WTC11 (cell line): ENCODE measurements around the gene DHX58. TPM values are rescaled to one million over a fixed set of nuclear protein-coding genes. Genes with fewer than 3 reads are reported as not detected.

Experiments
- ATAC-seq: fragments of 200-7000 bp; cut with Tn5 transposase; 2 replicates; pipeline ENCODE4 v1.10.0; 2021; ENCODE audit warnings: mild to moderate bottlenecking, moderate library complexity
- CTCF ChIA-PET: fragments of 300-600 bp; sonication (Branson Sonifier 250); formaldehyde crosslinking; loops from one replicate; lab custom pipeline; 2021; ENCODE audit warnings: antibody characterized with exemption; lab: Charles Lee
- POLR2A ChIA-PET: fragments of 350-600 bp; sonication (Branson Sonifier 250); formaldehyde crosslinking; loops from one replicate; lab custom pipeline; 2021; ENCODE audit warnings: antibody characterized with exemption; lab: Charles Lee
- DNase-seq: peaks from one replicate; pipeline ENCODE4 v3.0.0; 2021; ENCODE audit warnings: low spot score
- H3K27ac Mint-ChIP-seq: 2 replicates; pipeline ENCODE4 v1.8.0; 2021; ENCODE audit warnings: mixed read lengths
- H3K27me3 Mint-ChIP-seq: 2 replicates; pipeline ENCODE4 v1.8.0; 2021; ENCODE audit warnings: low read depth, mild to moderate bottlenecking, moderate library complexity, mixed read lengths
- H3K36me3 Mint-ChIP-seq: 2 replicates; pipeline ENCODE4 v1.8.0; 2021; ENCODE audit warnings: mixed read lengths
- H3K4me1 Mint-ChIP-seq: 2 replicates; pipeline ENCODE4 v1.8.0; 2022; ENCODE audit warnings: mixed read lengths
- H3K4me3 Mint-ChIP-seq: 2 replicates; pipeline ENCODE4 v1.8.0; 2021; ENCODE audit warnings: mild to moderate bottlenecking, moderate library complexity, mixed read lengths
- H3K9me3 Mint-ChIP-seq: 2 replicates; pipeline ENCODE4 v1.8.0; 2021; ENCODE audit warnings: mixed read lengths
- ATF2 ChIP-seq: sonication (generic); formaldehyde crosslinking; IDR thresholded peaks from 2 replicates; pipeline ENCODE4 v1.8.1; 2022; ENCODE audit warnings: low read depth, missing genetic modification reagents, borderline replicate concordance
- ATF6 ChIP-seq: sonication (generic); formaldehyde crosslinking; IDR thresholded peaks from 2 replicates; pipeline ENCODE4 v1.8.1; 2023; ENCODE audit warnings: mild to moderate bottlenecking, missing genetic modification reagents
- CBFB ChIP-seq: sonication (generic); formaldehyde crosslinking; IDR thresholded peaks from 2 replicates; pipeline ENCODE4 v1.8.1; 2022; ENCODE audit warnings: mild to moderate bottlenecking, low read depth, missing genetic modification reagents
- CTCF ChIP-seq: fragments of 200-600 bp; IDR thresholded peaks from 2 replicates; pipeline ENCODE4 v1.8.0; 2022; ENCODE audit warnings: antibody characterized with exemption
- E2F4 ChIP-seq: sonication (generic); formaldehyde crosslinking; IDR thresholded peaks from 2 replicates; pipeline ENCODE4 v1.8.1; 2022; ENCODE audit warnings: low read depth, mild to moderate bottlenecking, moderate library complexity, missing genetic modification reagents, borderline replicate concordance
- ELF4 ChIP-seq: sonication (generic); formaldehyde crosslinking; IDR thresholded peaks from 2 replicates; pipeline ENCODE4 v1.8.1; 2022; ENCODE audit warnings: low read depth, mild to moderate bottlenecking, moderate library complexity, missing genetic modification reagents
- EMX1 ChIP-seq: fragments of 250-450 bp; sonication (Bioruptor Pico); IDR thresholded peaks from 2 replicates; pipeline ENCODE4 v1.8.0; 2021; ENCODE audit warnings: mild to moderate bottlenecking
- FOXK1 ChIP-seq: sonication (generic); formaldehyde crosslinking; IDR thresholded peaks from 2 replicates; pipeline ENCODE4 v1.8.0; 2022; ENCODE audit warnings: mild to moderate bottlenecking, moderate library complexity, missing genetic modification reagents
- IRF1 ChIP-seq: sonication (generic); formaldehyde crosslinking; IDR thresholded peaks from 2 replicates; pipeline ENCODE4 v1.8.0; 2023; ENCODE audit warnings: missing genetic modification reagents
- IRF2 ChIP-seq: sonication (generic); formaldehyde crosslinking; IDR thresholded peaks from 2 replicates; pipeline ENCODE4 v1.8.0; 2022; ENCODE audit warnings: low read depth, missing genetic modification reagents, borderline replicate concordance
- JUN ChIP-seq: sonication (generic); formaldehyde crosslinking; IDR thresholded peaks from 2 replicates; pipeline ENCODE4 v1.8.0; 2023; ENCODE audit warnings: mild to moderate bottlenecking, missing genetic modification reagents
- STAT6 ChIP-seq: sonication (generic); formaldehyde crosslinking; conservative IDR thresholded peaks from 2 replicates; pipeline ENCODE4 v1.8.1; 2023; ENCODE audit warnings: mild to moderate bottlenecking, low read depth, missing genetic modification reagents, moderate library complexity
- TEAD4 ChIP-seq: sonication (generic); formaldehyde crosslinking; IDR thresholded peaks from 2 replicates; pipeline ENCODE4 v1.8.0; 2022; ENCODE audit warnings: mild to moderate bottlenecking, missing genetic modification reagents
- USF2 ChIP-seq: sonication (generic); formaldehyde crosslinking; IDR thresholded peaks from 2 replicates; pipeline ENCODE4 v1.8.1; 2023; ENCODE audit warnings: mild to moderate bottlenecking, missing genetic modification reagents, moderate library complexity
- ZNF425 ChIP-seq: fragments of 250-450 bp; sonication (Bioruptor Pico); conservative IDR thresholded peaks from 2 replicates; pipeline ENCODE4 v1.9.0; 2021; ENCODE audit warnings: mild to moderate bottlenecking
- total RNA-seq: library from RNA; stranded (reverse); gene quantifications from 3 replicates; pipeline ENCODE4 v1.2.3, GENCODE V29; 2021

DHX58 gene
- total RNA-seq, 1 experiment from 2014 or later: 6.3 TPM

GRCh38 chr17:42106009-42106408 is 6.5 kb downstream of the DHX58 start (continued):
- no peak for TF ChIP-seq ATF6 (CRISPR knock-in tag)
- no peak for TF ChIP-seq ZNF425 (CRISPR knock-in tag)
- TF ChIP-seq ATF2 (CRISPR knock-in tag): no peak
- no peak for TF ChIP-seq USF2 (CRISPR knock-in tag)
- no peak for TF ChIP-seq ELF4 (CRISPR knock-in tag)
- no peak for TF ChIP-seq IRF2 (CRISPR knock-in tag)
- no peak for TF ChIP-seq STAT6 (CRISPR knock-in tag)
- no peak for TF ChIP-seq TEAD4 (CRISPR knock-in tag)

GRCh38 chr17:42104264-42104663 is 8.2 kb downstream of the DHX58 start:
- ChIA-PET CTCF (interaction anchor here (0.6 to 6.7 kb wide), 8 partner anchors 10 to 118 kb away, joined by 3 to 138 read pairs (median 3); partner anchors contain the start of genes GHDC and NKIRAS2), POLR2A (no interaction called here)
- Mint-ChIP-seq H3K27me3 (peaks cover 6% of the 10 kb centered on the region), H3K4me3 (no peak overlapping the region), H3K27ac (no peak overlapping the region), H3K36me3 (no peaks in the 10 kb centered on the region), H3K4me1 (peaks cover 19% of the 10 kb centered on the region), H3K9me3 (no peaks in the 10 kb centered on the region)
- ATAC-seq (no peak), DNase-seq (no peak)
- TF ChIP-seq EMX1 (CRISPR knock-in tag) (no peak), JUN (CRISPR knock-in tag) (no peak), CBFB (CRISPR knock-in tag) (no peak), E2F4 (CRISPR knock-in tag) (no peak), CTCF (no peak), USF2 (CRISPR knock-in tag) (no peak), ATF6 (CRISPR knock-in tag) (no peak), FOXK1 (CRISPR knock-in tag) (no peak), ATF2 (CRISPR knock-in tag) (no peak), IRF1 (CRISPR knock-in tag) (no peak)
